B cell (primary cell): ENCODE measurements around the gene NPAS3.

ENCODE experiments used
- EZH2 ChIP-seq: IDR thresholded peaks from 2 replicates; pipeline ENCODE4 v1.6.1; 2012; ENCODE audit warnings: borderline replicate concordance, low read depth, mild to moderate bottlenecking, moderate library complexity, low read length; ENCODE audit not compliant: insufficient read depth, poor library complexity, severe bottlenecking
- TF ChIP-seq, protein P1 (sequence below): fragments of 200-600 bp; IDR thresholded peaks from one replicate; pipeline ENCODE4 v1.8.0; 2022; ENCODE audit warnings: antibody characterized with exemption, mild to moderate bottlenecking

DNA sequence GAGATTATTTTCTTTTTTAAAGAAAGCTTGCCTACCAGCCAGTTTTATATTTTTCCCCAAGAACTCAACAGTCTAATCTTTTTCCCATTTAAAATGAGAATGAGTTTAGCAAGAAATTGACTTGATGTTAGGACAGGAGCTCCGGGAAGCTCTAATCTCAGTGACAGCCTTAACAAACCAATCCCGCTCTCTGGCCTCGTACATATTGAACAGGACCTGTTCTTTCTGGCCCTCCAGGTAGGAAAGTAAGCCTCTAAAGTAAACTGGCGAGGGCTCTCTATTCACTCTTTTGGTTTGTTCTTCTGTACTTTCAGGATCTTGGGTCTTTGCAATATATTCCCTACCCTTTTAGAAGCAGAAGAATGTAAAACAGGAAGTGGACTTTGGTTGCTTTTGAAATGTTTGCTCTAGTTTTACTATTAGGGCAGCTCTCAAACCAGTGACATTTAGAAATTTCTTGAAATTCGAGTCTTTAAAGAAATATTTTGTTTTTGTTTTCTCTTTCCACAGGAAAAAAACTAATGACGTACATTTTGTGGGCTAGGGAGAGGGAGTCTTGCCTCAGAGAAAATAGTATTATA, 17.9 kb upstream of the NPAS3 start:
- no peak for TF ChIP-seq EZH2
- TF ChIP-seq, protein P1, sequence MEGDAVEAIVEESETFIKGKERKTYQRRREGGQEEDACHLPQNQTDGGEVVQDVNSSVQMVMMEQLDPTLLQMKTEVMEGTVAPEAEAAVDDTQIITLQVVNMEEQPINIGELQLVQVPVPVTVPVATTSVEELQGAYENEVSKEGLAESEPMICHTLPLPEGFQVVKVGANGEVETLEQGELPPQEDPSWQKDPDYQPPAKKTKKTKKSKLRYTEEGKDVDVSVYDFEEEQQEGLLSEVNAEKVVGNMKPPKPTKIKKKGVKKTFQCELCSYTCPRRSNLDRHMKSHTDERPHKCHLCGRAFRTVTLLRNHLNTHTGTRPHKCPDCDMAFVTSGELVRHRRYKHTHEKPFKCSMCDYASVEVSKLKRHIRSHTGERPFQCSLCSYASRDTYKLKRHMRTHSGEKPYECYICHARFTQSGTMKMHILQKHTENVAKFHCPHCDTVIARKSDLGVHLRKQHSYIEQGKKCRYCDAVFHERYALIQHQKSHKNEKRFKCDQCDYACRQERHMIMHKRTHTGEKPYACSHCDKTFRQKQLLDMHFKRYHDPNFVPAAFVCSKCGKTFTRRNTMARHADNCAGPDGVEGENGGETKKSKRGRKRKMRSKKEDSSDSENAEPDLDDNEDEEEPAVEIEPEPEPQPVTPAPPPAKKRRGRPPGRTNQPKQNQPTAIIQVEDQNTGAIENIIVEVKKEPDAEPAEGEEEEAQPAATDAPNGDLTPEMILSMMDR: no peak
